ENCODE results near the gene SLC25A43.
"Not testable (repeated sequence)": the region's sequence is repeated elsewhere in the genome, so short reads cannot be mapped to it uniquely, and the experiment has no call there.

Gene SLC25A43

DNA sequence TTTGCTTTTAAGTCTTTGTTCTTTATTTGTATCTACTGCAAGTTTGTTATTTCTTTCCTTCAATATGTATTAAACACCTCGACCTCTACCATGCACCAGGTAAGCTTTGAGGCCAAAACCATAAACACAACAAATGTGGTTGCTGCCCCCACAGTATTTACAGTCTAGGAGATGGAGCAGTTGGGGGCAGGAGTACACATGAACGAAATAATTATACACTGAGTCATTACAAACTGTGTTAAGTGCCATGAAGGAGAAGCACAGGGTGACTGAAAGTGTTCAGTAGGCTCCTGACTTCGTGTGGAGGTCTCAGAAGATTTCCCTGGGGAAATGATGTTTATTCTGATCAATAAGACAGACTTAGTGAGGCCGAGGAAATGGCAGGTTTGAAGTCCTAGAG lies 30.3 kb downstream of the SLC25A43 start:
- Histone ChIP-seq H3K4me3 (IDR thresholded peaks at IDR 0.05; ENCODE audit: insufficient read depth, low read depth, low read length) (no peak overlapping the region), H3K27me3 (ENCODE audit: insufficient read depth, low read depth) (no peaks in the 10 kb centered on the region), H3K36me3 (ENCODE audit: insufficient read depth) (no peaks in the 10 kb centered on the region), H3K4me2 (no peak overlapping the region), H2AFZ (ENCODE audit: low read depth) (no peak overlapping the region), H4K20me1 (ENCODE audit: insufficient read depth) (no peaks in the 10 kb centered on the region), H3K9ac (no peak overlapping the region), H3K27ac (no peak overlapping the region), H3K4me1 (ENCODE audit: low read depth, poor library complexity, severe bottlenecking) (no peaks in the 10 kb centered on the region), H3K79me2 (ENCODE audit: insufficient read depth, low read depth) (no peaks in the 10 kb centered on the region)
- TF ChIP-seq CTCF (conservative IDR thresholded peaks at IDR 0.05; ENCODE audit: low read depth, low read length): no peak

GRCh38 chrX:119441295-119441694 lies 42.2 kb downstream of the SLC25A43 start:
- not testable (repeated sequence) for H3K4me3 ChIP-seq (IDR thresholded peaks at IDR 0.05; ENCODE audit: insufficient read depth, low read depth, low read length); H3K9ac ChIP-seq; H3K4me1 ChIP-seq (ENCODE audit: low read depth, poor library complexity, severe bottlenecking); H3K27me3 ChIP-seq (ENCODE audit: insufficient read depth, low read depth); H3K36me3 ChIP-seq (ENCODE audit: insufficient read depth); H3K27ac ChIP-seq; H4K20me1 ChIP-seq (ENCODE audit: insufficient read depth); H2AFZ ChIP-seq (ENCODE audit: low read depth); H3K4me2 ChIP-seq; H3K79me2 ChIP-seq (ENCODE audit: insufficient read depth, low read depth)

DNA sequence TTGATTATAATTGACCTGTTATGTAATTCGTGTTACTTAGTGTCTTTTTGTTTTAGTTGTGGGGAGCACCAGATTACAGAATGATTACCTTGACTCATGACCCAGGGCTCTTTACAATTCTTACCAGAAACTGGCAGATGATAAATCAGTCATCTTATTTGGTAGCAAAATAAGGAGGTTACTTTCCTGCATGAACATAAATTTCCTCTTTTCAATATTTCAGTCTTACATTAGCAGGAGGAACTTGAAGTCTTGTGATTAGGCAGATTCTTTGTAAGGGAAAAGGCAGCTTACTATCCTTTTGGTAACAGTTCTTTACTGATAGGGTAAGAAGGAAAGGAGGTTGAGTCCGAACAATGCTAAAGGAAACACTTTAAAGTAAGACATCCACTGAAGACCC lies 43.1 kb downstream of the SLC25A43 start:
- no peak overlapping the region for H3K9ac ChIP-seq
- H3K4me3 ChIP-seq (IDR thresholded peaks at IDR 0.05; ENCODE audit: insufficient read depth, low read depth, low read length): no peak overlapping the region
- no peak overlapping the region for H3K4me2 ChIP-seq
- H4K20me1 ChIP-seq (ENCODE audit: insufficient read depth): no peaks in the 10 kb centered on the region
- no peaks in the 10 kb centered on the region for H3K27me3 ChIP-seq (ENCODE audit: insufficient read depth, low read depth)
- no peaks in the 10 kb centered on the region for H3K79me2 ChIP-seq (ENCODE audit: insufficient read depth, low read depth)
- no peaks in the 10 kb centered on the region for H3K36me3 ChIP-seq (ENCODE audit: insufficient read depth)
- H3K27ac ChIP-seq: no peak overlapping the region
- no peaks in the 10 kb centered on the region for H3K4me1 ChIP-seq (ENCODE audit: low read depth, poor library complexity, severe bottlenecking)
- no peak for TF ChIP-seq CTCF (conservative IDR thresholded peaks at IDR 0.05; ENCODE audit: low read depth, low read length)
- H2AFZ ChIP-seq (ENCODE audit: low read depth): no peak overlapping the region

DNA sequence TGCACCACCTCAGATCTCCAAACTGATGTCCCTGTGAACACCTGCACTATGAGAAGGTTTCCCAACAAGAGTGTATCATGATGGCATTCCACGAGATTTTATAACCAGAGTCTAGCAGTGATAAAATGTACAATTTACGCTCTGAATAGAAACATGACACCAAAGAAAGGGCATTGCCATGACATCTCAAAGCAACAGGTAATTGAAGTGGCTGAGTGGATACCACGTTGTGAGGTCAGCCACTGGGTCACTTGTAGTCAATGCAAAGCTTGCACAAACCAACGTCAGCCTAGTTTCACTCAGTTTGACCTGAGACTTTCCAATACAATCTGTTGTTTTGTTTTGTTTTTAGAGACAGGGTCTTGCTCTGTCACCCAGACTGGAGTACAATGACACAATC lies 54.1 kb downstream of the SLC25A43 start:
- no peak overlapping the region for H3K9ac ChIP-seq
- no peak overlapping the region for H3K4me3 ChIP-seq (IDR thresholded peaks at IDR 0.05; ENCODE audit: insufficient read depth, low read depth, low read length)
- H3K79me2 ChIP-seq (ENCODE audit: insufficient read depth, low read depth): no peaks in the 10 kb centered on the region
- no peaks in the 10 kb centered on the region for H4K20me1 ChIP-seq (ENCODE audit: insufficient read depth)
- no peak for TF ChIP-seq CTCF (conservative IDR thresholded peaks at IDR 0.05; ENCODE audit: low read depth, low read length)
- no peak overlapping the region for H3K4me2 ChIP-seq
- no peaks in the 10 kb centered on the region for H3K36me3 ChIP-seq (ENCODE audit: insufficient read depth)
- H3K4me1 ChIP-seq (ENCODE audit: low read depth, poor library complexity, severe bottlenecking): no peaks in the 10 kb centered on the region
- H2AFZ ChIP-seq (ENCODE audit: low read depth): no peak overlapping the region
- no peak overlapping the region for H3K27ac ChIP-seq
- H3K27me3 ChIP-seq (ENCODE audit: insufficient read depth, low read depth): no peaks in the 10 kb centered on the region

GRCh38 chrX:119455264-119455663 lies 56.1 kb downstream of the SLC25A43 start:
- Histone ChIP-seq H3K4me3 (IDR thresholded peaks at IDR 0.05; ENCODE audit: insufficient read depth, low read depth, low read length) (no peak overlapping the region), H3K27ac (no peak overlapping the region), H3K36me3 (ENCODE audit: insufficient read depth) (no peaks in the 10 kb centered on the region), H3K4me2 (no peak overlapping the region), H3K9ac (no peak overlapping the region), H3K4me1 (ENCODE audit: low read depth, poor library complexity, severe bottlenecking) (no peaks in the 10 kb centered on the region), H2AFZ (ENCODE audit: low read depth) (no peak overlapping the region), H3K79me2 (ENCODE audit: insufficient read depth, low read depth) (no peaks in the 10 kb centered on the region), H3K27me3 (ENCODE audit: insufficient read depth, low read depth) (no peaks in the 10 kb centered on the region), H4K20me1 (ENCODE audit: insufficient read depth) (no peaks in the 10 kb centered on the region)
- no peak for TF ChIP-seq CTCF (conservative IDR thresholded peaks at IDR 0.05; ENCODE audit: low read depth, low read length)

All from KMS-11 (cell line).